ENCODE results near the gene HOOK1.

The HOOK1 gene

DNA sequence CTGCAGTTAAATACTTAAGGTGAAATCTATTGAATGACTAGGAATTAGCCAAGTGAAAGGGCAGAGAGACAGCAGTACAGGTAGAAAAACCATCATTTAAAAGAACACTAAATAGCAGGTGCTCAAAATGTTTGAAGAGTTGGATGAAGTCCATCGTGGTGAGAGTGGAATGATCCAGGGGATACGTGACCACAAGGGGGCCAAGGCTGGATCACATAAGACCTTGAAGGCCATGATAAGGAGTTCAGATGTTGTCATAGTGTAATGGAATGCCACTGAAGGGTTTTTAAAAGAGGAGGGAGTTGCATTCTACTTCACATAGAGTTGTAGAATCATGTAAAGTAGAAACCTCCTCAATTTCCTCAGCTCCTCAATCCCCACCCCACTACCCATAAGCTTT is 34.8 kb upstream of the HOOK1 start:
- Histone ChIP-seq H2AFZ (ENCODE audit: low read length) (no peak overlapping the region), H3K9ac (ENCODE audit: low read depth, low read length, poor library complexity, severe bottlenecking) (no peak overlapping the region), H3F3A (ENCODE audit: low read depth) (no peaks in the 10 kb centered on the region), H3K4me1 (ENCODE audit: insufficient read depth, low read length, poor library complexity, severe bottlenecking) (no peaks in the 10 kb centered on the region), H3K9me3 (ENCODE audit: insufficient read depth, low read depth, low read length) (no peaks in the 10 kb centered on the region), H3K4me2 (ENCODE audit: low read depth, low read length, poor library complexity, severe bottlenecking) (no peak overlapping the region), H3K79me2 (ENCODE audit: insufficient read depth, low read length) (no peaks in the 10 kb centered on the region), H3K36me3 (ENCODE audit: insufficient read depth, low read length) (no peaks in the 10 kb centered on the region), H4K20me1 (ENCODE audit: insufficient read depth, low read length, poor library complexity, severe bottlenecking) (no peaks in the 10 kb centered on the region), H3K9me2 (replicated peaks; ENCODE audit: low read depth, low read length) (no peaks in the 10 kb centered on the region), H3K4me3 (ENCODE audit: low read length, poor library complexity, severe bottlenecking) (no peak overlapping the region), H3K27me3 (ENCODE audit: insufficient read depth, low read length, poor library complexity, severe bottlenecking) (no peaks in the 10 kb centered on the region)
- TF ChIP-seq EZH2phosphoT487 (IDR thresholded peaks at IDR 0.05; ENCODE audit: borderline replicate concordance) (no peak), CTCF (conservative IDR thresholded peaks at IDR 0.05; ENCODE audit: low read length) (peak; percentile 49)

GRCh38 chr1:59788825-59789224 is 25.9 kb upstream of the HOOK1 start:
- Histone ChIP-seq H3K4me1 (ENCODE audit: insufficient read depth, low read length, poor library complexity, severe bottlenecking) (peaks cover 6% of the 10 kb centered on the region), H3F3A (ENCODE audit: low read depth) (no peaks in the 10 kb centered on the region), H3K4me3 (ENCODE audit: low read length, poor library complexity, severe bottlenecking) (no peak overlapping the region), H3K9ac (ENCODE audit: low read depth, low read length, poor library complexity, severe bottlenecking) (no peak overlapping the region), H4K20me1 (ENCODE audit: insufficient read depth, low read length, poor library complexity, severe bottlenecking) (no peaks in the 10 kb centered on the region), H2AFZ (ENCODE audit: low read length) (no peak overlapping the region), H3K9me2 (replicated peaks; ENCODE audit: low read depth, low read length) (no peaks in the 10 kb centered on the region), H3K36me3 (ENCODE audit: insufficient read depth, low read length) (no peaks in the 10 kb centered on the region; the same call in 1 of the 2 replicates), H3K4me2 (ENCODE audit: low read depth, low read length, poor library complexity, severe bottlenecking) (no peak overlapping the region), H3K79me2 (ENCODE audit: insufficient read depth, low read length) (no peaks in the 10 kb centered on the region), H3K27me3 (ENCODE audit: insufficient read depth, low read length, poor library complexity, severe bottlenecking) (no peaks in the 10 kb centered on the region), H3K9me3 (ENCODE audit: insufficient read depth, low read depth, low read length) (peaks cover 16% of the 10 kb centered on the region)
- TF ChIP-seq CTCF (conservative IDR thresholded peaks at IDR 0.05; ENCODE audit: low read length) (no peak), EZH2phosphoT487 (IDR thresholded peaks at IDR 0.05; ENCODE audit: borderline replicate concordance) (no peak)

DNA sequence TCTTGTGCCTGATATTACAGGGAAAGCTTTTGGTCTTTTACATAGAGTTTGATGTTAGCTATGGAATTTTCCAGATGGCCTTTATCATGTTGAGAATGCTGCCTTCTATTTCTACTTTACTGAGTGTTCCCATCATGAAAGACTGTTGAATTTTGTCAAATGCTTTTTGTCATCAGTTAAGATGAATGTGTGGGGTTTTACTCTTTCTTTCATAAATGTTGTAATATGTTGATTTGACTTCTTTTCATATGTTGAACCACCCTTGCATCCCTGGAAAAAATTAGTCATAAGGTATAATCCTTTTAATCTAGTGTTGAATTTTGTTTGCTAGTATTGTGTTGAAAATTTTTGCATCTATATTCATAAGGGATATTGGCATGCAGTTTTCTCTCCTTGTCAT is 16.1 kb upstream of the HOOK1 start:
- Histone ChIP-seq H3K4me1 (ENCODE audit: insufficient read depth, low read length, poor library complexity, severe bottlenecking) (peaks cover 5% of the 10 kb centered on the region), H3K27me3 (ENCODE audit: insufficient read depth, low read length, poor library complexity, severe bottlenecking) (no peaks in the 10 kb centered on the region), H3K9ac (ENCODE audit: low read depth, low read length, poor library complexity, severe bottlenecking) (no peak overlapping the region), H2AFZ (ENCODE audit: low read length) (no peak overlapping the region), H3K36me3 (ENCODE audit: insufficient read depth, low read length) (no peaks in the 10 kb centered on the region), H3K4me3 (ENCODE audit: low read length, poor library complexity, severe bottlenecking) (no peak overlapping the region), H4K20me1 (ENCODE audit: insufficient read depth, low read length, poor library complexity, severe bottlenecking) (no peaks in the 10 kb centered on the region), H3K9me2 (replicated peaks; ENCODE audit: low read depth, low read length) (no peaks in the 10 kb centered on the region), H3K4me2 (ENCODE audit: low read depth, low read length, poor library complexity, severe bottlenecking) (no peak overlapping the region), H3F3A (ENCODE audit: low read depth) (no peaks in the 10 kb centered on the region), H3K9me3 (ENCODE audit: insufficient read depth, low read depth, low read length) (no peaks in the 10 kb centered on the region), H3K79me2 (ENCODE audit: insufficient read depth, low read length) (no peaks in the 10 kb centered on the region)
- TF ChIP-seq CTCF (conservative IDR thresholded peaks at IDR 0.05; ENCODE audit: low read length) (no peak), EZH2phosphoT487 (IDR thresholded peaks at IDR 0.05; ENCODE audit: borderline replicate concordance) (no peak)

Data from Loucy (cell line).